GM13976 (cell line): ENCODE measurements around the gene GDAP1L1.

Experiments
- DNase-seq: peaks from one replicate; pipeline ENCODE4 v3.0.0; 2012; ENCODE audit warnings: low spot score
- CTCF ChIP-seq: IDR thresholded peaks from 2 replicates; pipeline ENCODE4 v1.5.1; 2012; ENCODE audit warnings: borderline replicate concordance, mild to moderate bottlenecking; ENCODE audit not compliant: insufficient read depth; ENCODE audit errors: extremely low read depth, missing control alignments, control extremely low read depth
- in situ Hi-C: fragments of 300-500 bp; cut with MboI; formaldehyde crosslinking; loops from one replicate; pipeline ENCODE4 v1.12.0; 2022; ENCODE audit warnings: low sequenced_read_pairs, mixed read lengths, inconsistent platforms; ENCODE audit not compliant: unreplicated experiment

GDAP1L1 gene

GRCh38 chr20:44209686-44210405 lies 37.3 kb upstream of the GDAP1L1 start:
- DNase-seq: no peak
- no peak for TF ChIP-seq CTCF
- in situ Hi-C loops: loop anchor here (10.0 kb wide), 1 partner anchor 405 kb away; no protein-coding TSS in a partner anchor

DNA sequence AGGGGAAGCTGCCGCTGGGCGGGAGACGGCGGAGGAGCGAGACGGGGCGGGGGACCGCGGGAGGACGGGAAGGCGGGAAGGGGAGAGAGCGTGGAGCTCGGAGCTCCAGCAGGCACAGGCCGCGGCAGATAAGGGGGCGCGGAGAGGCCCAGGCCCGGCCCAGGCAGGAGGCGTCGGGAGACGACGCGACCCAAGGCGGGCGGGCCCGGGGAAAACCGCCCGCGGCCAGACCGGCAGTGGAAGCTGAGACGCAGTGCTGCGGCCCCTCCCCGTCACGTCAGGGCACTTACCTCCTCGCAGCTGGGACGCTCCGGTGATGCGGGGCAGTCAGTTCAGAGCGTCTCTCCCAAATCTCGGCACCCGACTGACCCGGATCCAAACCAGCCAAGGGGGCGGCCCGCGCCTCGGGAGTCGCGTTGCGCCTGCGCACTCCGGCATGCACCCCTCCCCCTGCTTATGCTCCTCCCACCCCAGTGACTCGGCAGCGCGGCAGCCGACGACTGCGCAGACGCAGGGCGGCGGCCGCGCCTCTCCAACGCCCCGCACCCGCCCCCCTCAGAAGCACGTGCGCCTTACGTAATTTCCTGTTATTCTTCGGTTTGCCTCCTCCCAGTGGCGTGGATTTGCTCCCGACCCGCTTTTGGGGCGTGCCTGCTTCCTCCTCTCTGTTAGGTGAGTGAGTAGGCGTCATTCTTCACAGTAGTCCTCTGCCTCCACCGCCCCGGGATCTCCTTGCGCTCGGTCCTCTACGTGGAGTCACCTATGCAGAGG lies 36.5 kb upstream of the GDAP1L1 start, which contains the start of gene OSER1:
OSER1 (minus strand) TSS at position 366 of the 771 bp plus-strand sequence. CDS start 3,814 bp downstream, outside the sequence.
- peak; percentile 99 for DNase-seq
- TF ChIP-seq CTCF: no peak
- in situ Hi-C loops: loop anchor here (10.0 kb wide), 1 partner anchor 404 kb away; no protein-coding TSS in a partner anchor

DNA sequence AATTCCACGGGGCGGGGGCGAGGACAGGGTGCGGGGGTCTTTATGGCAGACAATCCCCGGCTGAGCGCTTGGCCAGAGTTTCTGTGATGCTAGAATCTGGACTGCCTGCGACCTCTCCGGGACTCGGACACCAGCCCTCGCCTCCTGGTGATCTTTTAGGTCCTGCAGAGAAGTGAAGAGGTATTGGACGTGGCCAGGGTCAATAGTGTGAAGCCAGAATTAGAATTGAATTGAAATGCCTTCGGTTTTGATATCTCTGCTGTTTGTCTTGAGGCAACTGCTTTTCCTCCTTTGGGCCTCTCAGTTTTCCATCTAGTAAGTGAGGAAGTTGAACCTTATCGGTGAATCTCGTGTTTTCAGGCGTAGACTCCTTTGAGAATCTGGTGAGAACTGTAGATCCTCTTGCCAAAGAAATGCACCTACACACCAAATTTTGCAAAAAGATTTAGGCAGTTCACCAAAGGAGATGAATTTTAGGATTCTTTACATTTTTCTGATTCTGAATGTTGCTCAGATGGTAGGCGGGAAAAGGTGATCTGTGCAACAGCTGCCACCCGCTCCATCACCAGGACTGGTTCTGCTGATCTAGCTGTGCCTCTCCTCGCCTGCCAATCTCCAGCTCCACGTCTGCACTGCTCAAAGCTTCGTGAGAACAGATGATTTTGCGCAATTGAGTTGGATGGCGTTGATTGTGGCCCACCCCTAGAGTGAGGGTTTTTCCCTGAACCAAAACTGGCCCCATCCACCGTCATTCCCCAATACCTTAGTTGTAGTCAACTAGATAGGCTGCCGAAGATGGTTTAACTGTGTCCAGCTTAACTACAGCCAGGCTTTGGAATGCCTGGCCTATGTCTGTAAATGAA lies 35.7 kb upstream of the GDAP1L1 start:
- in situ Hi-C loops: loop anchor here (10.0 kb wide), 1 partner anchor 403 kb away; no protein-coding TSS in a partner anchor
- no peak for TF ChIP-seq CTCF
- DNase-seq: no peak

- in situ Hi-C loops: loop anchor here (10.0 kb wide), 1 partner anchor 402 kb away; no protein-coding TSS in a partner anchor
- TF ChIP-seq CTCF: no peak
- DNase-seq: no peak
These were observed 34.3 kb upstream of the GDAP1L1 start for GRCh38 chr20:44212792-44213191.

- TF ChIP-seq CTCF: peak; percentile 82
- peak; percentile 53 for DNase-seq
- in situ Hi-C loops: loop anchor here (5.0 to 10.0 kb wide), 3 partner anchors 97 to 400 kb away; partner anchors contain the start of gene FITM2
These were observed 32.0 kb upstream of the GDAP1L1 start for GRCh38 chr20:44215125-44215524.
